Stimulated activated CD8-positive, alpha-beta memory T cell treated with anti-CD3 and anti-CD28 coated beads, Interleukin-15, amount 100 ng/mL, for 48 hours (primary cell): Measurements from ENCODE around the gene USB1.
"Not testable (repeated sequence)": the region's sequence is repeated elsewhere in the genome, so short reads cannot be mapped to it uniquely, and the experiment has no call there.

Experiments used
- DNase-seq, 2 donors: peaks; one replicate each; pipeline ENCODE4 v3.0.0-alpha.2; 2020; ENCODE audit warnings: low read depth in 2 of 2

Gene USB1

DNA sequence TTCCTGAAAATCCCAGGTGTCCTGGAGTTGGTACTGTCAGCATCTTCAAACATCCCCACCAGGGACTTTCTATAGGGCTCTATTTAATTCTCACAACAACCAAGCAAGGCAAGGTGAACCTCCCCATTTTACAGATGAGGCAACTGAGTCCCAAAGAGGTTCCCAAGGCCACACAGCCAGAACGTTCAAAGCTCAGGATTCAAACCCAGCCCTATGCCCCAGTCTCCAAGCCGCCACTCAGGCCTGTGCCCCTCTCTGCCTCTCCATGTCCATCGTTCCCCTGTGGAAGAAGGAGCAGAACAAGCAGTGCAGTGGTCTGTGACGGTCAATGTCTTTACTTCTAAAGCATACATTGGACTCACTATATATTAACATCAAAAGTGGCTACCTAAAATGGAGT lies 6.8 kb upstream of the USB1 start:
- DNase-seq: no peak

DNA sequence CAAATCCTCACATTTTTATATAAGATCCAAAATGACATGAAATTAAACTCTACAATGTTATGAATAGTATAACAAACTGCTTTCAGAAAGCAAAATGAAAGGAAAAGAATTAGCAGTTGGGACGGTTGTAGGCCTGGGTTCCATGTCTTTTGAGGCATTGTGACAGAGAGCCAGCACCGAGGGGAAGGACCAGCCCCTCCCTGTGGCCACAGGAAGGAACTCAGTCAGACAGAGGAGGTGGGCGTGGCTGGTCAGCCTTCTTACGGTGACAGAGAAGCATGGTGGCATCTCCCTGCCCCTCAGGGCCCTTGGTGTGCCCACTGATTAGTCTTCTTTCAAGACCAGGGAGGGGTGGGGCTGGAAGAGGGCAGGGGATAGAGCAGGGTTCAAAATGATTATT lies 6.4 kb upstream of the USB1 start:
- DNase-seq: peak in 1 of 2 donors; percentile 14

DNA sequence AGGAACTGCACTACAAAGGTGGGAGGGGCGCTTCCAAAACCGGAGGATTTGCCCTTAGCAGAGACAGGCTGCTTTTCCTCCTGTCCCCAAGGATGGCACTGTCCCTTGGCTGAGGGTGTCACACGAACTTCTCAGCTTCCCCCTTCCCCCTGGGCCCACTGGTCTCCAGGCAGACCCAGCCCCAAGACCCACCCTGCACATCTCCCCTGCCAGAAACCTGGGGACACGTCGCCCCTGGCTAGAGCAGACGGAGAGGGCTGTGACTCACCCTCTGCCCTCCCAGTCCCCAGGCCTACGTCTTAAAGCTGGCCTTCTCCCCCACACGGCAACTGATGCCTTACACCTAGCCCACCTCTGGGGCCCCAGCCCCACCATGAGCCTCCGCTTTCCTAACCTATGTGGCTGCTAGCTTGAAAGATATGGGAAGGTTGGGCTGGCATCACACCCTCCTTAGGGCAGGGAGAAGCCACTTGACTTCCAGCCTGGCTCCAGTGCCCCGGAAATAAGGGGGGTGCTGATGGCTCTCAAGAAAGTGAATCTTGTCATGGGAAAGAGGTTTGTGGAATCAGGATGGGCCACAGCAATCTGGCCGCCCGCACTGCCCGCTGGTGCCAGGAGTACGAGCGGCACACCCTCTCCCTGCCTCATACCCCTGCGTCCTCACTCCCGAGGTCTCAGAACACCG lies 5.3 kb upstream of the USB1 start:
- no peak for DNase-seq

DNA sequence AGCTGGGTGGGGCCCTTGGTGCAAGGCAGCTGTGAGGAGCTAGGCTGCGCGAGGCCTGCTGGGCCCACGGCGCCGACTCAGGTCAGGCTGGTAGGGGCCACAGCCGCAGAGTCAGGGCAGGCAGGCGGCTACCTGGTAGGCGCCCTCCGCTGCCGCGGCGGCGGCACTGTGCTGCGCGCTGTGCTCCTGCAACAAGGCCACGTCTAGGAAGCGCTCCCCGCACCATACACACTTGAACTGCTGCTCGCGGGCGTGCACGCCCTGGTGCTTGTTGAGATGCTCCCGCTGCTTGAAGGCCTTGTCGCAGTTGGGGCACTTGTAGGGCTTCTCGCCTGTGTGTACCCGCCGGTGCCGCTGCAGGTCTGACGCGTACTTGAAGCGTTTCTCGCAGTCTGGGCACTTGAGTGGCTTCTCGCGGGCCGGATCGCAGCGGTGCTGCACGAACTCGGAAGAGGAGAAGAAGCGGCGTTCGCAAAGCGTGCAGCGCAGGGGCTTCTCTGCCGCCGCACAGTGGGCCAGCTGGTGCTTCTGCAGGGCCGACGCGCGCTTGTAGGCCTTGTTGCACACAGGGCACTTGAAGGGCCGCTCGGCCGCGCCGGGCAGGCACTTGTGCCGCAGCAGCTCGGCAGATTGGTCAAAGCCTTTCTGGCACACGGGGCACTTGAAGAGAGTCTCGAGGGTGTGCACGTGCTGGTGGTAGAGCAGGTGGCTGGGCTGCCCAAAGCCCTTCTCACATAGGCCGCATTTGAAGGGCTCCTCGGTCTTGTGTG lies 4.6 kb upstream of the USB1 start:
- no peak for DNase-seq

DNA sequence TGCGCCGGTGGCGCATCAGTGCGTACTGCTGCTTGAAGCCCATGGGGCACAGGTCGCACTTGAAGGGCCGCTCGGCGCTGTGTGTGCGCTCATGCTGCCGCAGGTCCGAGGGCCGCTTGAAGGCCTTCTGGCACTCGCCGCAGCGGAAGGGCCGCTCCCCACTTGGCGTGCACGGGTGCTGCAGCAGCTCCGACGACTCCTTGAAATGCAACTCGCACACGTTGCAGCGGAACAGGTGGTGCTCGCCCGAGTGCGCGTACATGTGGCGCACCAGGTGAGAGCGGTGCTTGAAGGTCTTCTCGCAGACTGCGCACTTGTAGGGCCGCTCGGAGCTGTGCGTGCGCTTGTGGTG lies 4.1 kb upstream of the USB1 start:
- DNase-seq: no peak

DNA sequence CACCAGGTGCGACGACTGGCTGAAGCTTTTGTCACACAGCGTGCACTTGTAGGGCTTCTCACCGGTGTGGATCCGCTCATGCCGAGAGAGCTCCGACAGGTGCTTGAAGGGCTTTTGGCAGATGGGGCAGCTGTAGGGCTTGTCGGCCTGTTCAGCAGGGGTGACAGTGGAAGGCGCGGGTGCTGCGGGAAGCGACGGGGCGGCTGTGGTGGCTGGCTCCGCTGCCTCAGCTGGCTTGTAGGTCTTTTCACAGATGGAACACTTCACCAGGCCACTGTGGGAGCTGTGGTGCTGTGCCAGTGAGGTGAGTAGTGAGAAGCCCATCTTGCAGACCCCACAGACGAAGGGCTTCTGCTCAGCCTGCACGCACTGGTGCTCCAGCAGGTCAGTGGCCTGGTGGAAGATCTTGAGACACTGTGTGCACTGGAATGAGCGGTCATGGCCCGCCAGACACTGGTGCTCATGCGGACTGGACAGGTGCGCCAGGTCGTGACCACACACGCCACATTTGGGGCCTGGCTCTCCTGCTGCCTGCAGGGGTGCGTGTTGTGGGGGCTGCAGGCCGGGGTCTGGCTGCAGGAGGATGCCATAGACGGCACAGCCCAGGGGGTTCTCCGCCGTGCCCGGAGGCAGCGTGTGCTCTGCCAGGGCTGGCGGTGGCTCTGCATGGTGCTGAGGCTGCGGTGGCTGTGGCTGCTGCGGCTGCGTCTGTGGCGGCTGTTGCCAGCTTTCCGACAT lies 3.5 kb upstream of the USB1 start:
- DNase-seq: no peak

DNA sequence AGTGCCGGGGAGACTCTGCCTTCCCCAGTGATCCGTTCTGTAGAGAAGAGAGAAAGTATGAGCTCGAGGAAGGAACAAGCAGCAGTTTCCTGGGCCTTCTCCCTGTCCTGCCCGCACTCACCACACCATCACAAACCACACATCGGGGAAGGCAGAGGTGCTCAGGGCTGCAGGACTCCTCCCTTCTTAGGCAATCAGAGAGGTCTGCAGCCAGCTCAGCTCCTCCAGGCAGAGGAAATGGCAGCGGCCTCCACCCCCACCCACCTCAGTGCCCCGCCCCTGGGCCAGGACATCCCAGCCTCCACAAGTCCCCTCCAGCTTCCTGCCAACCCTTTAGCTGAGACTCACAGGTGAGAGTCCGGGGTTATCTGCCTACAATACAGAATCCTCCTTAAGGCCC lies 2.7 kb upstream of the USB1 start:
- DNase-seq: peak; percentile 53 to 57

DNA sequence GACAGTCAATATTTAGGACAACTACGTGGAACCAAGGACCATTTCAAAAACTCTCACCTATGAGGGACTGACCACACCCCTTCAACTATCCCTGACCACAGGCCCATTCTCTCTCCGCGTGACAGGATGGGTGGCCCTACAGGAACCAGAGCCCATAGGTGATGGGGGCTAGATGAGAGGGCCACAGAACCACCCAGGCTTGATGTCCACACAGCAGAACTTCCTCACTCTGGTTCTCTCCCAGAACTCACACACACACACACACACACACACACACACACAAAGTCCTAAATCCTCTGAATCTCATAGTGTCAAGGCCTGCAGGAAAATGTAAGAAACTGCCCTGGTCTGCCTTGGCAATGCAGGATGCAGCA lies 2.2 kb upstream of the USB1 start:
- no peak for DNase-seq

DNA sequence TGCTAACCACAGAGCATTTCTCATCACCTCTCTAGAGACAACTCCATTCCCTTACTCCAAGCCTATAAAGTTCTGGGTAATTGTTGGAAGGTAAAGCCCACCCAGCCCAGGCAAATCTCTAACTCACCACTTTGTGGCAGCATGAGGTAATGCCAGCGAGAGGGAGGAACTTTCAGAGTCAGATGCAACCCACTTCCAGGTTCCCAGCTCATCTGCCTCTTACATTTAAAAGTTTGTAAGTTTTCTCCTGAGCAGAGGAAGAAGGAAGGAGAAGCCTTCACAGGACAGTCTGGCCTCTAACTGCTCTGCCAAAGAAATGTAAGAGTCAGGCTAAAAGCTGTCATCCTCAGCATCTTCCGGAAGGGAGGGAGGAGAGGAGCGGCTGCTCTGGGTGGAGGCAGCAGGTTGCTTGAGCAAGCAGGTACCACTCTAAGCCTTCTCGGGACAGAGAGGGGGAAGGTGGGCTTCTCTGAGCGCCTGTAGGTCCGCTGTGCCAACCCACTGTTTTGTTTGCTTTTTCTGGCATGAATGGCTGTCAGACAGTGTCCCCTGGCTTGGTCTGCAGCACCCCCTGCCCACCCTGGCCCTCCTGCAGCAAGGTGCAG lies 1.7 kb upstream of the USB1 start:
- DNase-seq: peak in 1 of 2 donors; percentile 14

DNA sequence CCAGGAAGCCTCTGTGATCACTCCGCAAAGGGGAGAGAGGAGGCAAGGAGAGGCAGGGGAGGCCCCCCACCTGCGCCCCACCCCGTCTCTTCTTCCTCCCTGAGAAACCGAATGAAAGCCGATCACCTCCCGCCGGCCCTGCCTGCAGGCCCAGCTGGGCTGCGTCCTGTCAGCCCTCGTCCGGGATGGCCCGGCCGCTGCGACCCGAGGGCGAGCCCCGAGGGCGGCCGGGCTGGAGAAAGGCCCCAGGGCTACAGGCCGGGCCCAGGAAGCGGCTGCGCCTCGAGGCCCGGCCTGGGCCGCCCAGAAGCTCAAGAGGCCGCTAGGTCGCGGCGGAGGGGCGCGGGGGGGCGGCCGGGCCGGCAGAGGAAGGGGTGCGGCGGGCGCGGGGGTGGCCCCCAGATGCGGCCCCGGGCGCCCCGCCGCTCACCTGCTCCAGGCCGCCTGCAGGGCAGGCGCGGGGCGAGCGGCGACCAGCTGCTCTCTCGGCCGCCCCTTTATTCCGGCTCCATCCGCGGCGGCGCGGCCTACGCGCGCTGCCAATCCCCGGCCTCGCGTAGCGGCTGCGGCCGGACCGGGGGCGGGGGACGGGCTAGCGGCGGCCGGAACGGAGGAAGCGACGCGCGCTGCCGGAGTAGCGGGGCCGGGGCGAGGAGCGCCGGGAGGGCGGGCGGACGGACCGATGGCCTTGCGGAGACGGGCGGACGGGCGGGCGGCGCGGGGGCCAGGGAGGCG lies 1.1 kb upstream of the USB1 start, which contains the start of gene ZNF319:
Gene ZNF319, minus strand, starts transcription at position 702 of the 735 bp plus-strand sequence. CDS start 2,407 bp downstream, outside the sequence.
- no peak for DNase-seq

DNA sequence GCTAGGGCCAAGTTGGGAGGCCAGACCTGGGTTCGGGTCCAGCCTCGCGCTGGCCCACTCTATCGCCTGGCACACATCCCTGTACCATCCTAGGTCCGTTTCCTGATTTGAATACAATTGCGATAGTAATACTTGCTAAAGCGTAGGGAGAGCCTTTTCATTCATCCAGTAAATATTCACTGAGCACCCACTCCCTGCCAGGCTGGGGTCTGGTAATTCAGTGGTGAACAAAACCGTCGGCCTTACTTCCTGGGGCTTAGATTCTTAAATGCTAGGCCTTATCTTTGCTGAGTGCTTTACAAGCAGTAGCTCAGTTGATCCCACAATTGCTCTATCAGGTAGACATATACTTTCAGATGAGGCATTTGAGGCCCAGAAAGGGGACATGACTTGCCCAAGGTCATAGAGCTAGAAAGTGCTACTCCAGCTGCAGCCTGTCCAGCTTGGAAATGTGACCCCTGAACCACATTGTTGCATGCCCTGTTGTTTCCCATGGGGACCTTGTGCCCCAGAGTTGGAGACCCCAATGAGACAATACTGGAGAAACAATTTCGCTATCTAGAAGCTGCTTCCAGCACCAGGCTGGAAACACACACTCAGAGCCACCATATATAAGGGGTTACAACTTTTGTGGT lies 691 bp downstream of the USB1 start:
- DNase-seq: no peak

DNA sequence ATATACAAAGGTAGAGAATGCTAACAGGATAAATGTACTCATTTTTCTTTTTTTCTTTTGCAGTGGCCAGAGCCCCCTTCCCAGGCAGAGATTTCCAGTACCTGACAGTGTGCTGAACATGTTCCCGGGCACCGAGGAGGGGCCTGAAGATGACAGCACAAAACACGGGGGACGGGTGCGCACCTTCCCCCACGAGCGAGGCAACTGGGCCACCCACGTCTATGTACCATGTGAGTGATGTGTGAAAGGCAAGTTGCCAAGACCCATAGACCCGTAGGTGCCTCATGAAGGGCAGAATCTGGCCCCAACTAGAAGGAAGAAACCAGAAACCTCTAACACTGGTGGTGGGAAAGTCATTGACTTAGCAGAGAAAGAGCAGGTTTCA lies 1.2 kb downstream of the USB1 start:
- DNase-seq: no peak

DNA sequence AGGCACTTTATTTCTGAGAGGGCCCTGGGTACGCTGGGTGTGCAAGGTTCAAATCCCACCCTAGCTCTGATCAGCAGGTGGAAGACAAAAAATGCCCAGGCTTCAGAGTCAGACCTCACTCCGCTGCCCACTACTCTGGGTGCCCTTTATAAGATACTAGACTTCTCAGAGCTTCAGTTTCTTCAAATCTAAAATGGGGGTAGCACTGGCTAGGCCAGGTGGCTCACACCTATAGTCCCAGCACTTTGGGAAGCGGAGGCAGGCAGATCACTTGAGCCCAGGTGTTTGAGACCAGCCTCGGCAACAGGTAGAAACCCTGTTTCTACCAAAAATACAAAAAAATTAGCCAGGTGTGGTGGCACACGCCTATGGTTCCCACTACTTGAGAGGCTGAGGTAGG lies 1.7 kb downstream of the USB1 start:
- no peak for DNase-seq

DNA sequence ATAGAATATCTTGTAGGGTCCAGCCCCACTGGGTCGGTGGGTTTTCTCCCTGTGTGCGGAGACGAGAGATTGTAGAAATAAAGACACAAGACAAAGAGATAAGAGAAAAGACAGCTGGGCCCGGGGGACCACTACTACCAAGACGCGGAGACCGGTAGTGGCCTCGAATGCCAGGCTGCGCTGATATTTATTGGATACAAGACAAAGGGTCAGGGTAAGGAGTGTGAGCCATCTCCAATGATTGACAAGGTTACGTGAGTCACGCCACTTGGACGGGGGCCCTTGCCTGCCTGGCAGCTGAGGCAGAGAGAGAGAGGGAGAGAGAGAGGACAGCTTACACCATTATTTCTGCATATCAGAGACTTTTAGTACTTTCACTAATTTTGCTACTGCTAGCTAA lies 3.5 kb downstream of the USB1 start:
- DNase-seq: not testable (repeated sequence)

DNA sequence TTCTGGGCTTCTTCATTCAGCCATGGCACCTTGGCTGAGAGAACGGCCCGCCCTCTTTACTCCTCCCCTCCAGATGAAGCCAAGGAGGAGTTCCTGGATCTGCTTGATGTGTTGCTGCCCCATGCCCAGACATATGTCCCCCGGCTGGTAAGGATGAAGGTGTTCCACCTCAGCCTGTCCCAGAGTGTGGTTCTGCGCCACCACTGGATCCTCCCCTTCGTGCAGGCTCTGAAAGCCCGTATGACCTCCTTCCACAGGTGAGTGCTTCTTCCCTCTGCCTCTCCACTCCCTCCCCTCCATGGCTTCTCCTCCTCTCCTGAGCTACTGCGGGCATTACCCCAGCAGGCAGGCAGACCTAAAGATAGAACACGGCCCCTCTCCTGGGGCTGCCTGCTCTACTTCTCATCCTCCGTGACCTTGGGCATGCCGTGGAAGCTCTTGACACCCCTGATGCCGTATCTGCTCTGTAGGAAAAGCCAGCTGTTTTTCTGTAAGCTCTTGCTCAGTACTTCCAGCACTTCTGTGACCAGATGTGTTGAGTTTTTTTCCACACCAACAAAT lies 8.7 kb downstream of the USB1 start:
- no peak for DNase-seq

DNA sequence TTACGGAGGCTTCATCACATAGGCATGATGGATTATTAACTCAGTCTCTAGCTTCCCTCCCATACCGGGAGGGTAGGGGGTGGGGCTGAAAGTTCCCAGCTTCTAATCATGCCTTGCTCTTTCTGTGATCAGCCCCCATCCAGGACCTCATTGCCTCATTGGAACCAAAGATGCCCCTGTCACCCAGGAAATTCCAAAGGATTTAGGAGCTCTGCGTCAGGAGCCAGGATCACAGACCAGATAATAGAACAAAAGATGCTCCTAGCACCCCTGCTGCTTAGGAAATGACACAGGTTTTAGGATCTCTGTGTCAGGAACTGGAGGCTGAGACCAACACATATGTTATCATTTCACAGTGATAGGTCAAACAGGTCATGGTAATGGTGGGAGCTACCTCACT lies 9.7 kb downstream of the USB1 start:
- no peak for DNase-seq

DNA sequence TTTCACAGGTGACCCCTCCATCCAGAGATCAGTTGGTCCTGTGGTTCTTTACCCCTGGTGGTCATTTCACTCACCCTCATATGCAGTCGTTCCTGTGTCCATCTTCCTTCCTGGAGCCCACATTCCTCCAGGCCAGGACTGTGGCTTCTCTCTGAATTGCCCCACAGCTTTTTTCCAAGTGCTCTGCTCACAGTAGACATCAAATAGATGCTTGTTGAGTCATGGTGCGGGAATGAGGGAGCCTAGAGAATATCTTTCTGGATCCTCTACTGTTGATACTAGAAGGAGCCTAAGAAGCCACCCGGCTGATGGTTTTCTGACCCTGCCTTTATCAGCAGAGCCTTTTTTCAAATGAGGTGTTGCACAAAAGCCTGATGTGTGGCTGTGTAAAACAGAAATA lies 10.4 kb downstream of the USB1 start:
- no peak for DNase-seq

DNA sequence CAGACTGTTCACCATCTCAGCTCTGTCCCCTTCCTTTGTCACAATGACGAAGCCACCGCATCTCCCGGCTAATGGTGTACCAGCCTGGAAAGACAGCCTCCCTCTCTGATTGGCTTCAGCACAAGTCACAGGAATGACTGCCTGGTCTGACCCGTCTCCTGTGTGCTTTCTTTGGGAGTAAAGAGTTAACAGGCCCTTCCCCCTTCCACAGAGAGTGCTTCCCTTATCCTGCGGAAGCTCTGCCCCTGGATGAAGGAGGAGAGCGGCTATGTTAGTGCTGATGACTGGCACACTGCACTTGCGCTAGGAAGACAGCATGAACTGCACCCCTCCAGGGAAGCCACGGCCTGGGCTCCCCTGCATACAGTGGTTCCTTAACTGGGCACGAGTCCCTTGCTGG lies 11.3 kb downstream of the USB1 start:
- DNase-seq: no peak

DNA sequence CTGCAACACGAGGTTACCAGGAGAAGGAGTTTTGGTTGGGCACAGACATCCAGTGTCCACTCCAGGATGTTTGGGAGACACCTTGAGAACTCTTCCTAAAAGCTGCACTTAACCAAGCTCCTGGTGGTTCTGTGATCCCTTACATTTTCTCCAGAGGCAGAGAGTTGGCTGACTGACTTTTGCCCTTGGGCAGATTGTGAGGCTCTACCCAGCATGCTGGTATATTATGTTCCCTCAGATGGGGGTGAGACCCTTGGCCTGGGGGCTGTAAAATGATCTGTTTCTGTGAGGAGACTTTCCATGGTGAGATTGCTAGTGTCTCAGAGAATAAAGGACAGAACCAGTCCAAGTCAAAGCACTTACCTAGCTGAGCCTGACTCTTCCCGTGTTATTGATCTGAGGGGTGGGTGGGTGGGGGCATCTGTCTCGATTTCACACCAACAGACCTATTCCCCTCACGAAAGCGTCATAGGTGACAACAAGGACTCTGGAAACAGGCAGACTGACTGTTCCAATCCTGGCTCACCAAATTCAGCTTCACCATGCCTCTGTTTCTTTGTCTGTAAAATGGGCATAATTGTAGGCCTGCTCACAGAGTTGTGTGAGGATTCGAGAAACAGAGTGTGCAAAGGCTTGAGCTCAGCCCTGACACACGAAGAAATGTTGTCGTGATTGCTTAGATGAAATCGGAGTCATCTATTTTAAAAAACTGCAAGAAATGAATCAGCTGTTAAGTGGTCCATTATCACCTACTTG lies 12.2 kb downstream of the USB1 start:
- DNase-seq: no peak

DNA sequence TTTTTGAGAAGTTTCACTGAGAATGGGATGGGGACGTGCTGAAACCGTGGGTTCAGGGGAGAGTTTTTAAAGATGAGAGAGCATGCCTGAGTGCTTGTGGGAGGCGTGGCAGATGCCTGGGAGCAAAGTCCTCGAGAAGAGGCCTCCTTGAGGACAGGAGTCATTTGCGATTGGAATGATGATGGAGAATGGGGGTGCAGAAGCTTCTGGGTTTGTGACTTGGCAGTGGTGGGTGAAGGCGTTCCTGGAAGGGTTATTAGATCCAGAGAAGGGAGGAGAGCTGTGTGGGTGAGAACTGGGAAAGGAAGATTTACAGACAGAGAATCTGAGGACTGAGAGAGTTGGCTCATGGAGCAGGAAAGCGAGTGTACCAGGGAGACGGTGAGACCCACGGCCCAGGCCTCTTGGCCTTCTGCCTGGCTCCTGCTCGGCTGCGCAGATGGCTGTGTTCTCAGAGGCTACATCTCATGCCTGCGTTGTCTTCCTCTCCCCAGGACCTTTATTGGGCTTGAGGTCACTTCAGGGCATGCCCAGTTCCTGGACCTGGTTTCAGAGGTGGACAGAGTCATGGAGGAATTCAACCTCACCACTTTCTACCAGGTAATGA lies 15.7 kb downstream of the USB1 start:
- no peak for DNase-seq
